Measurements from ENCODE around the gene DGCR2.
"Not testable (repeated sequence)": the region's sequence is repeated elsewhere in the genome, so short reads cannot be mapped to it uniquely, and the experiment has no call there.

Gene DGCR2, protein sequence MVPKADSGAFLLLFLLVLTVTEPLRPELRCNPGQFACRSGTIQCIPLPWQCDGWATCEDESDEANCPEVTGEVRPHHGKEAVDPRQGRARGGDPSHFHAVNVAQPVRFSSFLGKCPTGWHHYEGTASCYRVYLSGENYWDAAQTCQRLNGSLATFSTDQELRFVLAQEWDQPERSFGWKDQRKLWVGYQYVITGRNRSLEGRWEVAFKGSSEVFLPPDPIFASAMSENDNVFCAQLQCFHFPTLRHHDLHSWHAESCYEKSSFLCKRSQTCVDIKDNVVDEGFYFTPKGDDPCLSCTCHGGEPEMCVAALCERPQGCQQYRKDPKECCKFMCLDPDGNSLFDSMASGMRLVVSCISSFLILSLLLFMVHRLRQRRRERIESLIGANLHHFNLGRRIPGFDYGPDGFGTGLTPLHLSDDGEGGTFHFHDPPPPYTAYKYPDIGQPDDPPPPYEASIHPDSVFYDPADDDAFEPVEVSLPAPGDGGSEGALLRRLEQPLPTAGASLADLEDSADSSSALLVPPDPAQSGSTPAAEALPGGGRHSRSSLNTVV

DNA sequence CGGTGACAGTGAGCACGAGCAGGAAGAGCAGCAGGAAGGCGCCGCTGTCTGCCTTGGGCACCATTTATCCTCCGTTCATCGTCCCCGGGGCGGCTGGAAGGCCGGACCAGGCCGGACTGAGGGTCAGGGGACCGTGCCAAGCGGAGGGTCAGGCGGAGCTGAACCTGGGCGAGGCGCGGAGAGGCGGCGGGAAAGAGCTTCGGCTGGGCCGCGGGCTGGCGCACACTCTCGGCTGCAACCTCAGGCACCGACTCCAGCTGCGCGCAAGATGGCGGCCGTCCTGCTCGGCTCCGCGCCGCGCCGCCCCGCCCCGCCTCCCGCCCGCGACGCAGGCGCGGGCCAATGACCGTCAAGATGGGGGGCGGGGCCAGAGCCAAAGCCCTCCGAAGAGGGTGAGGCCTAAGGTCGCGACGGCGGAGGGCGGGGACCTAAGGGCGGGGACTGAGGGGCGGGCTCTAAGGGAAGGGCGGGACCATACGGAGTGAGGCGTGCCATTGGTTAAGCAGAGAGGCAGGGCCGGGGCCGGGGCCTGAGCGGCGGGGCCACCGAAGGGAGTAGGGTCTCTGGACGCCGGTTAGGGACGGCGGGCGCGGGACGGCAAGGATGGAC is at the start of gene DGCR2:
DGCR2 (minus strand) TSS at position 270 of the 609 bp plus-strand sequence; CDS start at position 64, 206 bp downstream.
- no peaks in the 10 kb centered on the region for H3K27me3 ChIP-seq (ENCODE audit: insufficient read depth, low read length)
- peaks cover 44% of the 10 kb centered on the region for H3K79me2 ChIP-seq (ENCODE audit: control insufficient read depth, insufficient read depth, low read length, unreplicated experiment)
- H2AFZ ChIP-seq (ENCODE audit: low read length, unreplicated experiment) = peak within 1 kb of the TSS; percentile 97
- peak within 1 kb of the TSS; percentile 97 for H3K4me3 ChIP-seq (ENCODE audit: low read depth, low read length)
- H3K4me1 ChIP-seq (ENCODE audit: control insufficient read depth, insufficient read depth, low read length, unreplicated experiment) = peaks cover 5% of the 10 kb centered on the region
- no peak within 1 kb of the TSS for H3K27ac ChIP-seq (ENCODE audit: low read depth, low read length)
- H3K36me3 ChIP-seq (ENCODE audit: insufficient read depth, low read length) = no peaks in the 10 kb centered on the region

DNA sequence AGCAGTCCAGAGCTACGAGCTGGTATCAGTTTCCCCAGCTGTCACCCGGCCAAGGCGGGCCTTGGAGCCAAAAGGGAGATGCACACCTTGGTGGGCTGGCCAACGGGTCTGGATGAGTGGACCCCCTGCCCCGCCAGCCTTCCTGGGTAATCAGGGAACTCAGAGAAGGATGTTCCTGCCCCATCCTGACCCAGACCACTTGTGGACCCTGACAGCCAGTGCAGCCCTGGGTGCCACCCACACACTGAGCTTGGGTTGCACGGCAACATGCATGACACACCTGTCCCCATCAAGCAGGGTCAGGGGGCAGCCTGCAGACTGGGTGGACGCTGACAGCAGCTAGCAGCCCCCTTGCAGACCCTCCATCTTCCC is 47.7 kb upstream of the DGCR2 start:
- no peak overlapping the region for H3K27ac ChIP-seq (ENCODE audit: low read depth, low read length)
- H3K27me3 ChIP-seq (ENCODE audit: insufficient read depth, low read length) = peaks cover 30% of the 10 kb centered on the region
- H3K4me3 ChIP-seq (ENCODE audit: low read depth, low read length) = peak overlapping the region; percentile 71
- H2AFZ ChIP-seq (ENCODE audit: low read length, unreplicated experiment) = no peak overlapping the region
- no peaks in the 10 kb centered on the region for H3K36me3 ChIP-seq (ENCODE audit: insufficient read depth, low read length)
- H3K79me2 ChIP-seq (ENCODE audit: control insufficient read depth, insufficient read depth, low read length, unreplicated experiment) = peaks cover 25% of the 10 kb centered on the region
- H3K4me1 ChIP-seq (ENCODE audit: control insufficient read depth, insufficient read depth, low read length, unreplicated experiment) = peaks cover 20% of the 10 kb centered on the region

DNA sequence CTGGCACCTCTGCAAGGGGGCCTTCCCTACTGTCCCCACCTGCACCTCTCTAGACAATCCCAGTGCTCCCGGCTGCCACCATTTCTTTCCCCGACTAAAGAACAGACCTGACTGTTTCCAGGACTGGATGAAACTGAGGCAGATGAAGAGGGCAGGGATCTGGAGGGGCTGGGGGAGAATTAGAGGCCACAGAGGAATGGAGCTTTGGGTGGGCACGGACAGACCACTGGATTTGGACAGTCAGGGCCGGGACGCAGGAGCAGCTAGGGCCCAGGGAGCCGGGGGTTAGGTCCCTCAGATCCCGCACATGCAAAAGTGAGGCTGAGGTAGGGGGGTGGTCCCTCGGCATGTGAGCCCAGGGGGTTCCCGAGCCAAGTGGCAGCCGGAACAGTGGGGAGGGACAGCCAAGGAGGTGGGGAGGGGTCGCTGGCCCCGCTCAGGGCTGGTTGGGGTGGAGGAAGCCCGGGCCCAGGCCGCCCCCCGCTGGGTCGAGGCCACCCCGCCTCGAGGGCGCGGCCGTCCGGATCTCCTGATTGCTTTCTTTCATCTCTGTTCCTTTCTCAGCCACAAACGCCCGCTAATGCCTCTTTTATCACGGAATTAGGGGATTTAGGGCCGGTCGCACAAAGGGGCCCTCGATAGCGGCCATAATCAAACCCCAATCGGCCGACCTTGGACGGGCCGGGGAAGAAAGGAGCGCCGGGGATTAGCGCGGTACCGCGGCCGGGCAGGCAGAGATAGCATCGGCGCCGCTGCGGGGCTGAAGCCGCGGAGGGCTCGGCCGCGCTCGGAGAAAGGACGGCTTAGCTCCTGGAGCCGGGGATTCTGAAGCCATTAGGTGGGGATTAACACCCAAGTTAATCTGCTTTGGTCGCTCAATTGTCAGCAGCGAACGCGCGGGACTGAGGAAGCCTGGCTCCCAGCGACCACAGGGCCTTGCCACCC is 47.1 kb upstream of the DGCR2 start:
- no peak overlapping the region for H3K27ac ChIP-seq (ENCODE audit: low read depth, low read length)
- H3K27me3 ChIP-seq (ENCODE audit: insufficient read depth, low read length) = peaks cover 30% of the 10 kb centered on the region
- H3K36me3 ChIP-seq (ENCODE audit: insufficient read depth, low read length) = no peaks in the 10 kb centered on the region
- peaks cover 24% of the 10 kb centered on the region for H3K79me2 ChIP-seq (ENCODE audit: control insufficient read depth, insufficient read depth, low read length, unreplicated experiment)
- peak overlapping the region; percentile 71 for H3K4me3 ChIP-seq (ENCODE audit: low read depth, low read length)
- H2AFZ ChIP-seq (ENCODE audit: low read length, unreplicated experiment) = peak overlapping the region; percentile 85
- H3K4me1 ChIP-seq (ENCODE audit: control insufficient read depth, insufficient read depth, low read length, unreplicated experiment) = peaks cover 13% of the 10 kb centered on the region

DNA sequence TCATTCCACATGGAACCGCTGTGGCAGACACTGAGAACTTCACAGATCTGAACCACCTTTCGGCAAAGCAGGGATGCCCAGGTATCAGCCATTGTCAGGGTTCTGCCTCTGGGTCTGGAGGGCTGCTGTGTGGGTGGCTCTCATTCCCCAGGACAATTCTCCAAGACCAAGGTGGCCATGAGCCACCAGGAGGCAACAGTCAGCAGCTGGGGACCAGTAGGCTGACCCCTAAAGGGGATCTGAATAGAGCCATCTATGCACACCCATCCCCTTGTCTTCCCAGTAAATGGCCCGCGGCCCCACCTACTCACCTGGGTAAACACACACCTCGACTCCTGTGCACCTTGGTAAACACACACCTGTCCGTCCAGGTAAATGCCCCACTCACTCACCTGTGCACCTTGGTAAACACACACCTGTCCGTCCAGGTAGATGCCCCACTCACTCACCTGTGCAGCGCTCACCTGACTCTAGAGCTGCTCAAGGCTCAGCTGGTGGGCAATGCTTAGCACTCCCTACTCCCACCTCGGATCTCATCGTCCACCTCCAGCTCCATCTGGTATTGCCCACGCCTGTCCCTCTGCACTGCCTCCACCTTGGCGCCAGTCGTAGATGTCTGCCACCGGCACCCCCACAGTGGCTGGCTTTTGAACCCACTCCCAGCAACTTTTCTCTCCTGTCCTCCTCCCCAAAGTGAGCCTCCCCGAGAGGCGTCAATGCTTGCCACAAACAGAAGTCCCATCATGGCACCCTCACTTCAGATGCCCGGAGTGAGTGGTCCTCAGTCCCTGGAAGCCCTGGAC is 46.1 kb upstream of the DGCR2 start:
- Histone ChIP-seq H3K4me1 (ENCODE audit: control insufficient read depth, insufficient read depth, low read length, unreplicated experiment) (peaks cover 3% of the 10 kb centered on the region), H3K4me3 (ENCODE audit: low read depth, low read length) (no peak overlapping the region), H3K27ac (ENCODE audit: low read depth, low read length) (no peak overlapping the region), H3K79me2 (ENCODE audit: control insufficient read depth, insufficient read depth, low read length, unreplicated experiment) (peaks cover 17% of the 10 kb centered on the region), H3K36me3 (ENCODE audit: insufficient read depth, low read length) (no peaks in the 10 kb centered on the region), H3K27me3 (ENCODE audit: insufficient read depth, low read length) (peaks cover 30% of the 10 kb centered on the region), H2AFZ (ENCODE audit: low read length, unreplicated experiment) (no peak overlapping the region)

DNA sequence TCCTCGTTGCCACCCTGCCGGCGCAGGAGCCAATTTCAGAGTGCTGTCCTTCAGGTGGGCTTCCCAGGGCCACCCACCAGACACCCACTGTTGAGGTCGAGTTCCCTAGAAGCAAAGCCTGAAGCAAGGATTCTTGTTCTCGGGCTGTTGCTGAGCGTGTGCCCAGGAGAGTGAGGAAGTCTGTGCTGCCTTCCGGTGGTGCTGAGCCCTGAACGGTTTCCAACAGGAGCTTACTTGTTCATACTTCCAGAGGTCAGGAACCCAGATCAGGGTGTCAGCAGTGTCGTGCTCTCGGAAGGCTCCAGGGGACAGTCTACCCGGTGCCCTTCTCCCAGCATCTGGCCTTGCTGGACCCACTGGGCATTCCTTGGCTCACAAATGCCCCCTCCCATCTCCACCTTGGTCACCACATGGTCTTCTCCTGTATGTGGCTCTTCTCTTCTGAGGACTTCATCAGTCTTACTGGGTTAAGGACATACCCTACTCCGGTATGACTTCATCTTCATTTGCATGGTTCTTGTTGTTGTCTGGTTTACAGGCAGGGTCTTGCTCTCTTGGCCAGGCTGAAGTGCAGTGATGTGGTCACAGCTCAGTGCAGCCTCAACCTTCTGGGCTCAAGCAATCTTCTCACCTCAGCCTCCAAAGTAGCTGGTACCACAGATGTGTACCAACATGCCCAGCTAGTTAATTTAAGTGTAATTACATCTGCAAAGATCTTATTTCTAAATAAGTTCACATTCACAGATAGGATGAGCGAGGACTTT is 45.1 kb upstream of the DGCR2 start:
- H3K27me3 ChIP-seq (ENCODE audit: insufficient read depth, low read length) = peaks cover 30% of the 10 kb centered on the region
- H3K4me1 ChIP-seq (ENCODE audit: control insufficient read depth, insufficient read depth, low read length, unreplicated experiment) = no peaks in the 10 kb centered on the region
- no peak overlapping the region for H2AFZ ChIP-seq (ENCODE audit: low read length, unreplicated experiment)
- H3K4me3 ChIP-seq (ENCODE audit: low read depth, low read length) = no peak overlapping the region
- peaks cover 8% of the 10 kb centered on the region for H3K79me2 ChIP-seq (ENCODE audit: control insufficient read depth, insufficient read depth, low read length, unreplicated experiment)
- no peaks in the 10 kb centered on the region for H3K36me3 ChIP-seq (ENCODE audit: insufficient read depth, low read length)
- H3K27ac ChIP-seq (ENCODE audit: low read depth, low read length) = no peak overlapping the region

DNA sequence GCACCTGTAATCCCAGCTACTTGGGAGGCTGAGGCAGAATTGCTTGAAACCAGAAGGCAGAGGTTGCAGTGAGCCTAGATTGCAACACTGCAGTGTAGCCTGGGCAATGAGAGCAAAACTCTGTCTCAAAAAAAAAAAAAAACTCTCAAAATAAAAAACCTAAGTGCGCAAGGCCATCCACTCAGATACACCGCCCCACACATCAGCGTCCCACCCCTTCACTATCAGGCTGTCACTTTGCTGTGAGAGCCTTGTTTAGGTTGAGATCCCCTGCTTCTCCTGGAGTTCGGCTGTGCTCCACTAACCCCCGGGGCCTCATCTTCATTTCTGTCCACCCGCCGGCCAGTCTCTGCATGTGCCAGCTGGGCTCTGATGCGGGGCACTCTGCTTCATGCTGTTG is 44.2 kb upstream of the DGCR2 start:
- Histone ChIP-seq H3K36me3 (ENCODE audit: insufficient read depth, low read length) (no peaks in the 10 kb centered on the region), H3K27ac (ENCODE audit: low read depth, low read length) (no peak overlapping the region), H3K27me3 (ENCODE audit: insufficient read depth, low read length) (peaks cover 30% of the 10 kb centered on the region), H3K79me2 (ENCODE audit: control insufficient read depth, insufficient read depth, low read length, unreplicated experiment) (no peaks in the 10 kb centered on the region), H3K4me1 (ENCODE audit: control insufficient read depth, insufficient read depth, low read length, unreplicated experiment) (no peaks in the 10 kb centered on the region), H3K4me3 (ENCODE audit: low read depth, low read length) (no peak overlapping the region), H2AFZ (ENCODE audit: low read length, unreplicated experiment) (no peak overlapping the region)

DNA sequence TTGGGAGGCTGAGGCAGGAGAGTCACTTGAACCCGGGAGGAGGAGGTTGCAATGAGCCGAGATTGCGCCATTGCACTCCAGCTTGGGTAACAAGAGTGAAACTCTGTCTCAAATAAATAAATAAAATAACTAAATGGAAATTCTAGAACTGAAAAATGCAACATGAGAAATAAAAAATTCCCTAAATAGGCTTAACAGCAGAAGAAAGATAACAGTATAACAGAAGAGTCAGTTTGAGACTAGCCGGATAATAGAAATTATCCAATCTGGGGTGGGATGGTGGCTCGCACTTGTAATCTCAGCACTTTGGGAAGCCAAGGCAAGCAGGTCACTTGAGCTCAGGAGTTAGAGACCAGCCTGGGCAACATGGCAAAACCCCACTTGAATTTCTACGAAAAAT is 42.2 kb upstream of the DGCR2 start:
- H3K27me3 ChIP-seq (ENCODE audit: insufficient read depth, low read length) = peaks cover 30% of the 10 kb centered on the region
- H3K4me3 ChIP-seq (ENCODE audit: low read depth, low read length) = no peak overlapping the region
- no peaks in the 10 kb centered on the region for H3K79me2 ChIP-seq (ENCODE audit: control insufficient read depth, insufficient read depth, low read length, unreplicated experiment)
- H3K36me3 ChIP-seq (ENCODE audit: insufficient read depth, low read length) = no peaks in the 10 kb centered on the region
- H3K4me1 ChIP-seq (ENCODE audit: control insufficient read depth, insufficient read depth, low read length, unreplicated experiment) = no peaks in the 10 kb centered on the region
- H2AFZ ChIP-seq (ENCODE audit: low read length, unreplicated experiment) = no peak overlapping the region
- H3K27ac ChIP-seq (ENCODE audit: low read depth, low read length) = no peak overlapping the region

DNA sequence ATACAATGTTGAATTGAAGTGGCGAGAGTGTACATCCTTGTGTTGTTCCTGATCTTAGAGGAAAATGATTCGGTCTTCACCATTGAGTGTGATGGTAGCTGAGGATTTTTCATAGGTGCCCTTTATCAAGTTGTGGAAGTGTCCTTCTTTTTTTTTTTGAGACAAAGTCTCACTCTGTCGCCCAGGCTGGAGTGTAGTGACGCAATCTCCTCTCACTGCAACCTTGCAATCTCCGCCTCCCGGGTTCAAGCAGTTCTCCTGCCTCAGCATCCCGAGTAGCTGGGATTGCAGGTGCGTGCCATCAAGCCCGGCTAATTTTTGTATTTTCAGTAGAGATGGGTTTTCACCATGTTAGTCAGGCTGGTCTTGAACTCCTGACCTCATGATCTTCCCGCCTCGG is 36.4 kb upstream of the DGCR2 start:
- not testable (repeated sequence) for H3K27me3 ChIP-seq (ENCODE audit: insufficient read depth, low read length); H3K27ac ChIP-seq (ENCODE audit: low read depth, low read length); H3K4me1 ChIP-seq (ENCODE audit: control insufficient read depth, insufficient read depth, low read length, unreplicated experiment); H2AFZ ChIP-seq (ENCODE audit: low read length, unreplicated experiment); H3K4me3 ChIP-seq (ENCODE audit: low read depth, low read length); H3K36me3 ChIP-seq (ENCODE audit: insufficient read depth, low read length); H3K79me2 ChIP-seq (ENCODE audit: control insufficient read depth, insufficient read depth, low read length, unreplicated experiment)

DNA sequence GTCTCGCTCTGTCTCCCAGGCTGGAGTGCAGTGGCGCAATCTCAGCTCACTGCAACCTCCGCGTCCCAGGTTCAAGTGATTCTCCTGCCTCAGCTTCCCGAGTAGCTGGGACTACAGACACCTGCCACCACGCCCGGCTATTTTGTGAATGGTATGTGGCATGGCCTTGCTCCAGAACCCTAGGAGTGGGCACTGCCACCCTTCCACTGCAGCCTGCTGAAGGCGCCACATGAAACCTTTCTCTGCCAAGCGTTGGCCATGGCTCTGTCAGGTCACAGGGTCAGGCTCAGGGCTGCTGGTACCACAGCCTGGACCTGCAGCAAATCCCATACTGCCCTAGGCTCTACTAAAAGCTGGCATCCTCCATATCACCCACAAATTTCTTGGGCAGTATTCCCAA is 33.9 kb upstream of the DGCR2 start:
- H3K4me3 ChIP-seq (ENCODE audit: low read depth, low read length); H3K27ac ChIP-seq (ENCODE audit: low read depth, low read length); H3K4me1 ChIP-seq (ENCODE audit: control insufficient read depth, insufficient read depth, low read length, unreplicated experiment); H3K36me3 ChIP-seq (ENCODE audit: insufficient read depth, low read length); H2AFZ ChIP-seq (ENCODE audit: low read length, unreplicated experiment); H3K79me2 ChIP-seq (ENCODE audit: control insufficient read depth, insufficient read depth, low read length, unreplicated experiment): not testable (repeated sequence)
- H3K27me3 ChIP-seq (ENCODE audit: insufficient read depth, low read length) = peaks cover 19% of the 10 kb centered on the region
